Prostate gland (tissue), 2 donors: ENCODE measurements around the gene DEPDC1.

Source experiments
- POLR2A ChIP-seq: fragments of 450-650 bp; IDR thresholded peaks from one replicate; pipeline ENCODE4 v1.6.1; 2016; ENCODE audit warnings: antibody characterized with exemption, mild to moderate bottlenecking
- POLR2AphosphoS5 ChIP-seq: sonication (generic); formaldehyde crosslinking; IDR thresholded peaks from one replicate; pipeline ENCODE4 v1.6.1; 2017; ENCODE audit warnings: antibody characterized with exemption
- TF ChIP-seq, protein P1 (sequence below), 4 experiments: fragments of 200-600 bp in 2 of 4; fragments of 450-650 bp in 2 of 4; sonication (generic) in 2 of 4; IDR thresholded peaks; 1 replicate in 3 of 4; 2 replicates in 1 of 4; pipeline ENCODE4 v1.5.1; 2016 to 2019; ENCODE audit warnings: antibody characterized with exemption in 4 of 4, mild to moderate bottlenecking in 2 of 4, moderate library complexity in 2 of 4

DNA sequence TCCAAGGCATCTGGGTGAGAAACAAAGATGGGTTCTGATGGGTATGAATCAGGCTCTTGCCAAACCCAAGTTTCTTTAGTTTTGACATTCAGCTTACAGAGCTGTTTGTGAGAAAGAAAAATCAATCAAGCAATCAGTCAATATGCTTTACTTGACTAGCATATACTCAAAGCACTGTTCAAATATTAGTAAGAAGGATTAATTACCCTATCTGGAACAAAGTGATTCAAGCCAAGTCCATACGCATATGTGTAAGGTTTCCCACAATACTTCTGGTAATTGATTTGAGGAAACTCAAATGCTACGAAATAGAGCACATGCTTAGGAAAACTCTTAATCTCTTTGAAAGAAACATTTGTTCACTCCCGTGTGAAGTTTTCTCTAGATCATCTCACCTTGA, 65.8 kb downstream of the DEPDC1 start:
- TF ChIP-seq POLR2A: no peak
- TF ChIP-seq, protein P1, sequence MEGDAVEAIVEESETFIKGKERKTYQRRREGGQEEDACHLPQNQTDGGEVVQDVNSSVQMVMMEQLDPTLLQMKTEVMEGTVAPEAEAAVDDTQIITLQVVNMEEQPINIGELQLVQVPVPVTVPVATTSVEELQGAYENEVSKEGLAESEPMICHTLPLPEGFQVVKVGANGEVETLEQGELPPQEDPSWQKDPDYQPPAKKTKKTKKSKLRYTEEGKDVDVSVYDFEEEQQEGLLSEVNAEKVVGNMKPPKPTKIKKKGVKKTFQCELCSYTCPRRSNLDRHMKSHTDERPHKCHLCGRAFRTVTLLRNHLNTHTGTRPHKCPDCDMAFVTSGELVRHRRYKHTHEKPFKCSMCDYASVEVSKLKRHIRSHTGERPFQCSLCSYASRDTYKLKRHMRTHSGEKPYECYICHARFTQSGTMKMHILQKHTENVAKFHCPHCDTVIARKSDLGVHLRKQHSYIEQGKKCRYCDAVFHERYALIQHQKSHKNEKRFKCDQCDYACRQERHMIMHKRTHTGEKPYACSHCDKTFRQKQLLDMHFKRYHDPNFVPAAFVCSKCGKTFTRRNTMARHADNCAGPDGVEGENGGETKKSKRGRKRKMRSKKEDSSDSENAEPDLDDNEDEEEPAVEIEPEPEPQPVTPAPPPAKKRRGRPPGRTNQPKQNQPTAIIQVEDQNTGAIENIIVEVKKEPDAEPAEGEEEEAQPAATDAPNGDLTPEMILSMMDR (IDR thresholded peaks at IDR 0.05): no peak
- TF ChIP-seq POLR2AphosphoS5: no peak
